T47D (cell line): Measurements from ENCODE around the gene PNPLA7.
"Not testable (repeated sequence)": the region's sequence is repeated elsewhere in the genome, so short reads cannot be mapped to it uniquely, and the experiment has no call there.

Experiments
- DNase-seq, 2 experiments: peaks; one replicate each; pipeline versions ENCODE4 v3.0.0 to v3.0.0-alpha.2; 2011 to 2012; ENCODE audit warnings: low read depth in 1 of 2, low spot score in 1 of 2
- JUND ChIP-seq: IDR thresholded peaks from 2 replicates; pipeline ENCODE4 v1.6.1; 2012; ENCODE audit warnings: low read depth
- in situ Hi-C: cut with HindIII; loops from 2 replicates; pipeline ENCODE4 v1.10.0; 2016; ENCODE audit warnings: low sequenced_read_pairs, low pct_unique_long_range_greater_than_20kb

Gene PNPLA7

GRCh38 chr9:137564817-137565411 is 14.7 kb upstream of the PNPLA7 start:
- TF ChIP-seq JUND, result no peak
- no peak for DNase-seq
- in situ Hi-C loops, result no loop called here

- TF ChIP-seq JUND, result no peak
- no peak for DNase-seq
- in situ Hi-C loops, result no loop called here
Measured at GRCh38 chr9:137564134-137564533, 13.9 kb upstream of the PNPLA7 start.

GRCh38 chr9:137558127-137558526 is 7.9 kb upstream of the PNPLA7 start:
- in situ Hi-C loops, result no loop called here
- no peak for TF ChIP-seq JUND
- DNase-seq, result no peak

- in situ Hi-C loops, result no loop called here
- TF ChIP-seq JUND, result no peak
- no peak for DNase-seq
Measured at GRCh38 chr9:137556069-137556838, 6.1 kb upstream of the PNPLA7 start.

GRCh38 chr9:137555179-137555578 is 5.0 kb upstream of the PNPLA7 start:
- in situ Hi-C loops, result no loop called here
- no peak for TF ChIP-seq JUND

GRCh38 chr9:137554349-137554748 is 4.1 kb upstream of the PNPLA7 start:
- TF ChIP-seq JUND, result no peak
- DNase-seq, result no peak
- in situ Hi-C loops, result no loop called here

More at GRCh38 chr9:137555179-137555578, 5.0 kb upstream of the PNPLA7 start:
- DNase-seq, result no peak

GRCh38 chr9:137553654-137554053 is 3.5 kb upstream of the PNPLA7 start:
- in situ Hi-C loops, DNase-seq: not testable (repeated sequence)

GRCh38 chr9:137552022-137552768 is 2.0 kb upstream of the PNPLA7 start:
- in situ Hi-C loops, result no loop called here
- TF ChIP-seq JUND, result no peak
- DNase-seq, result peak; percentile 26 to 36

GRCh38 chr9:137551264-137552021 is 1.2 kb upstream of the PNPLA7 start, which contains the start of gene MRPL41:
Gene MRPL41, plus strand, starts transcription at chr9:137551879. Its CDS starts 203 bp downstream, at chr9:137552082.
- DNase-seq, result peak; percentile 95 to 98
- in situ Hi-C loops, result no loop called here
- TF ChIP-seq JUND, result no peak

GRCh38 chr9:137550958-137551263 is 709 bp upstream of the PNPLA7 start:
- in situ Hi-C loops, DNase-seq: not testable (repeated sequence)

GRCh38 chr9:137547687-137548543 is 2.3 kb downstream of the PNPLA7 start:
- in situ Hi-C loops, result no loop called here
- peak; percentile 58 to 83 for DNase-seq
- no peak for TF ChIP-seq JUND

- in situ Hi-C loops, result no loop called here
- TF ChIP-seq JUND, result no peak
- no peak for DNase-seq
Measured at GRCh38 chr9:137545123-137545522, 5.1 kb downstream of the PNPLA7 start.
